ENCODE measurements around the gene MCF2L2.

MCF2L2 gene

DNA sequence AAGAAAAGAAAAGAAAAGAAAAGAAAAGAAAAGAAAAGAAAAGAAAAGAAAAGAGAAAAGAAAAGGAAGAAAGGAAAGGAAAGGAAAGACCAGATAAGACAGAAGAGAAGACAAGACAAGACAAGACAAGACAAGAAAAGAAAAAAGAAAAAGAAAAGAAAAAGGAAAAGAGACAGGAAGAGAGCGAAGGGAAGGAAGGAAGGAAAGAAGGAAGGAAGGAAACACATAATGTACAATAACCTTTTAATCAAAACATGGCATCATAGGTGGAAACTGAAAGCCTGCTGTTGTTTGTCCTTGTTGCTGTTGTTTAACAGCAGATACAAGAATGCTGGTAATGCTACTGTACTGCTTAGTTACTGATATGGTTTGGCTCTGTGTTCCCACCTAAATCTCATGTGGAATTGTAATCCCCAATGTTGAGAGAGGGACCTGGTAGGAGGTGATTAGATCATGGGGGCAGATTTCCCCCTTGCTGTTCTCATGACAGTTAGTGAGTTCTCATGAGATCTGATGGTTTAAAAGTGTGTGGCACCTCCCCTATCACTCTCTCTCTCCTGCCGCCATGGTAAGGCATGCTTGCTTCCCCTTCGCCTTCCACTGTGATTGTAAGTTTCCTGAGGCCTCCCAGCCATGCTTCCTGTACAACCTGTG, 67.3 kb downstream of the MCF2L2 start:
- DNase-seq: no peak

DNA sequence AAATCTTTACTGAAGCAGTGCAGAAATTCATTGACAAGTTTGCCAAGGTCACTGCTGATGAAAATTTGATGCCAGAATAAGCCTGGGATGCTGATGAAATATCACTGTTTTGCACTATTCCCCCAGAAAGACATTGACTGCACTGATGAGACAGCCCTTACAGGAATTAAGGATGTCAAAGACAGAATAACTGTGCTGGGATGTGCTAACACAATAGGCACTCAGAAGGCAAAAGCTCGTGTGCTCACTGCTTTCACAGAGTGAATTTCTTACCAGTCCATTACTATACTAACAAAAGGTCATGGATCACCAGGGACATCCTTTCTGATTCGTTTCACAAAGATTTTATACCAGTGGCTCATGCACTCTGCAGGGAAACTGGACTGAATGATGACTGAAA, 69.4 kb downstream of the MCF2L2 start:
- no peak for DNase-seq

DNA sequence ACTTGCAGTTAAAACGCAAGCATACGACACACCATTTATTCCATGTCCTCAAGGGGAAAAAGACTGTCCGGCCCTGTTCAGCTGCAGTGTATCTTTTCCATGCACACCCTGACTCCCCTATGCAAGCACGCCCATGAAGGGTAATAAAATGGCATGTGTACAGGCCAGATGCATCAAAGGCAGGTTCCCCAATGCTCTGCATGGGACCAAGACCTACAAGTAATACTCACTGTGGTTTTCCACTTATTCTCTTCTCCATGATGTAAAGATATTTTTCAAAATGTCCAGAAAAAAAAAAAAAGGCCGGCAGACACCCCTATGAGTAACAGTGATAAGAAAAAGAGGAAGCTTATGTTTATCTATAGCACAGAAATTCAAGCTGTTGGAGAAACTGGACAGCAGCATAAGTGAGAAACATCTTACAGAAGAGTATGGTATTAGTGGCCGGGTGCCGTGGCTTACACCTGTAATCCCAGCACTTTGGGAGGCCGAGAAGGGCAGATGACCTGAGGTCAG, 70.8 kb downstream of the MCF2L2 start:
- no peak for DNase-seq

DNA sequence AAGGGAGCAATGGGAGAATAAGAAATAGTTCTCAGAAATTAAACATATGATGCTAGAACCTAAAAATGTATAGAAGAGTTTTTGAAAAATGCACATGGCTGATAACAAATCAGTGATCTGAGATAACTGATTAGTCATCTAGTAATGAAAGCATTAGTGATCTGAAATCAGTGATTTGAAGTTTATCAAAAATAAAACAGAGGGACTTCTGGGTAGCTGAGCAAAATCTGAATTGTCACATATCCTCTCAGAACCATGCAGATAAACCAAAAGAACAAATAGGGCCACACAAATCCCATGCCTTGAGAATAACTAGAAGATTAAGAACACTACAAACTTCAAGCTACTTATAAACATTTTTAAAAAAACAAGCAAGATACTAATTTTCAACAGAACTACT, 71.5 kb downstream of the MCF2L2 start:
- DNase-seq: no peak

DNA sequence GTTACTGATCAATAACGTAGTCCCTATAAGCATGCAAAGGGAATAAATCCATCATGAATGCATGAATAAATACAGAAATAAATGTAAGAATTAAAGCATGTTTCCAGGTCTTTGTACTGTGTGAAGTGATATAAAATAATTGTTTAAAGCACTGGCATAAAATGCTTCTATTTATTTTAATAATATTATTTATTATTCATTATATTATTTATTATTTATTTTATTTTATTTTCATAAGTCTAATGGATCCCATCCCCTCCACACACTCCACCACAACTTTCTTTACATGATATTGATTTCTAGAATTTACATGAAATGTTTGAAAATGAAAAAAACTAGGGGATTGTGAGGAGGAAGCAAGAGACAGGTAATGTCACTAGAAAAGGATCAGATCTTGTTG, 73.5 kb downstream of the MCF2L2 start:
- no peak for DNase-seq

DNA sequence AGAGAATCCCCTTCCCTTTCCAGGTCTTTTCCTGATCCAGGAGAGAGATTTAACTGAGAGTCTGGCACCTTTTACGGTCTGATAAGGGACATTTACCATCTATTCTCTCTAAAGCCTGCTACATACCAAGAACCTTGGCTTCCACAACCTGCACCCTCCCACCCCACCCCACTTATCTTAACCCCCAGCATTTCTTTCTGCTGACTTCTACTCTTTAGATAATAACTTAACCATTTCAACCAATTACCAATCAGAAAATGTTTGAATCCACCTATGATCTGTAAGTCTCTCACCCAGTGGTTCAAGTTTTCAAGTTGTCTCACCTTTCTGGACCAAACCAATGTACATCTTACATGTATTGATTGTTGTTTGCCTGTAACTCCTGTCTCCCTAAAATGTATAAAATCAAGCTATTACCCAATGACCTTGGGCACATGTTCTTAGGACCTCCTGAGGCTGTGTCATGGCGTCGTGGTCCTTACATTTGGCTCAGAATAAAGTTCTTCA, 74.0 kb downstream of the MCF2L2 start:
- no peak for DNase-seq

DNA sequence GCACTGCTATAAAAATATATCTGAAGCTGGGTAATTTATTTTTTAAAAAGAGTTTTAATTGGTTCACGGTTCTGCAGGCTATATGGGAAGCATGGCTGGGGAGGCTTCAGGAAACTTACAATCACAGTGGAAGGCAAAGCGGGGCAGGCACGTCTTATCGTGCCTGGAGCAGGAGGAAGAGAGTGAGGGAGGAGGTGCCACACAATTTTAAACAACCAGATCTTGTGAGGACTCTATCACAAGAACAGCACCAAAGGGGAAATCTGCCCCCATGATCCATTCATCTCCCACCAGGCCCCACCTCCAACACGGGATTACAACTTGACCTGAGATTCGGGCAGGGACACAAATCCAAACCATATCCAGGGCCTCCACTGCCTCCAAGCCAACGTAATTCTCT, 75.0 kb downstream of the MCF2L2 start:
- DNase-seq: no peak

DNA sequence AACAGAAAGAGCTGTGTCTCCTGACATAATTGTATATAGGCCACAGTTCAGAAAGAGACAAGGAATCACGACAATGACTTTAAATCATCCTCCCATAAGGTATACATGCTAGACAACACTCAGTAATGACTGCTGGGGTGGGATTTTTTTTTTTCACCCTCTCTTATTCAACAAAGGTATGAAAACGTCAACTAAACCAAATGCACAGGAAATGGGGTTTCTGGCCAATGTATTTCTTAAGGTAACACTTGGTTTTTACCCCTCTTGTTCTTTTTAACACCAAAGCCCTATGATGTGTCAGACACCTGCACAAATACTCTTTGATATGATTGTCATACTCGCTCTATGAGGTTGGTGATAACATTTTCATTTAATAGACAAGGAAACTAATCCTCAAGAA, 78.3 kb downstream of the MCF2L2 start:
- no peak for DNase-seq

DNA sequence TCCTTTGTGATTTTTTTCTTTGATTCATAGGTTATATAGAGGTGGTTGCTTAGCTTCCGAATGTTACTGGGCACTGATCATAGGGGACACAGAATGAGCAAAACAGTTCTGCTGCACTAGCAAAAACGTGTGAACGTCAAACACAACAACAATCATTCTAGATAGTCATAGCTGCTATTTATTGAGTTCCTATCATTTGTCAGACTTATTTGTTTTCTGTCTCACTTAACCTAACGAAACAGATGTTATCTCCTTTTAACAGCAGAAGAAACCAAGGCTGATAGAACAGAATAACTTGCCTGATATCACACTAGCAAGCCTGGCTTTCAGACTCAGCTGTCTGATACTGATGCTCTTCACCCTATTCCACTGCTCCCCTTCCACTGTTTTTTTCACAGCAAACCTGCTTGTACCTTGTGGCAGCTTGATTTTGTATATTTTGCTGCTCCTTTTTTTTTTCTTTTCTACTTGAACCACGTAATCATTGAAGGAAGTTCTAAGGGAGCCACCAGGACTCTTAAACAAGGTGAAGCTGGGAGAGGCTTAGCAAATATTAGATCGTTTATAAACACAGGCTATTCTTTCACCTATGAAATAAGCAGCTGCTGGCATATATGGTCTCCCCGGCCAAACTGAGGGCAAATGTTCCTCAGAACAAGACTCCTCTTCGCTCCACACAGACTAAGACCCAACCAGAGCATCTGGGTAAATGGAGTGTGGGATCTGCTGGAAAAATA, 78.8 kb downstream of the MCF2L2 start:
- no peak for DNase-seq

DNA sequence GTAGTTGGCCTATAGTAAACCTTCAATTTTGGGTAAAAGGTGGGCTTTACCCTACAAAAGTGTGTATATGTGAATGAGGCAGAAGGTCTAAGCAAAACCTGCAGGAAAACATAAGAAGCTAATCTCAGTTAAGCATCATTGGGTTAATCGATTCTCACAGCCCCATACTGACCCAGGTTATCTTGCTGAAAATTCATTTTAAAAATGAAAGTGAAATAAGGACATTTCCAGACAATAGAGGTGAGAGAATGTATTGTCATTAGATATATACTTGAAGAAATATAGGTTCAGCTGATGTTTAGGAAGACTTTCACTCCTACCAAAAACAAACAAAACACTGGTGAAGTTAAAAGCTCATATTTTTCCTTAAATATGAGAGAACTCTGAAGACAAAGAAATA, 85.6 kb downstream of the MCF2L2 start:
- DNase-seq: no peak

DNA sequence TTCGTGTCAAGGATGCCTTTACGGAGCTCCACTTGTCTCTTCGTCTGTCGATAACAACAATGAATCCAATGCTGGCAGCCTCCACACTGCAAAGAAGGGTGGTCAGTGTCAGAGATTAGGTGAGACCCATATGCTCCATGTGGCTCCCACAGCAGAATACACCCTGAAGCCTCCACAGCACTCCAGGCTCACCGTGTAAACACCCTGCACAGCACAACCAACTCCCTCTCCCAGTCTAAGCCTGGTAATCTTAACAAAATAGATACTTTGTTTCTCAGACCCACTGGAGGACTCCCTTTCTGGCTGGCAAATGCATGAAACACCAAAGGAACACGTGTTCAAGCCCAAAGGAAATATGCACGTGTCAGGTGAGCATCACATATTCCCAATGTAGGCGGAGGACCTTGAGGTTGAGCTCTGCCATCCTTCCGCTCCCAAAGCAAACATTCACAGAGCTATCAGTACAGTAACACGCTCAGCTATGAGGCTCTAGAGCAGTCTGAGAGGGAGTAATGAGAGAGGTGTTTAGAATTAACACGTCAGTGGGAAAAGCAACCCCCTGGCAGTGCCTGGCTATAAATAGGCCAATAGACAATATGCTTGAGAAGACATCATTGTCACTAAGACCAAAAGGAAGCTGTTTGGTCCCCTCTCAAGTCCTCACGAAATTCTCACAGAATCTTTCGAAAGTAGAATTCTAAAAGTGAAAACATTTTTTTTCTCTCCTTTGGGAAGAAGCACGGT, 86.7 kb downstream of the MCF2L2 start:
- no peak for DNase-seq

DNA sequence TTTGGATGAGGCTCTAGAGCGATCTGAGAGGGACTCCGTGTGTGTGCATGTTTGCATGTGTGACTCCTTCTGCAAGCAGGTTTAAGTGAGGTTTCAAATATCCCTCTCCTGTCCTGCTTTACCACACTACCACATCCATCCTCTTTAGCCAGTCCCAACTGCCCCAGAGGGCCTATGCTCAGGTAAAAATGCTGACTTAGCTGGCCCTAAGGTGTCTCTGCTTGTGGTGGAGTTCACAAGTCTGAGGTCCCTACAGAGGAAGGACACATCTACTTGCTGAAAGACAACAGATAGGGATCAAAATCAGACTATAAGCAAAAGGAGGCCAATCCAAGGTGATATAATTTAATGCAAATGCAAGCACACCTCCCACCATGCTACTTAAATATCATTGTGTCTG, 88.2 kb downstream of the MCF2L2 start:
- DNase-seq: no peak

DNA sequence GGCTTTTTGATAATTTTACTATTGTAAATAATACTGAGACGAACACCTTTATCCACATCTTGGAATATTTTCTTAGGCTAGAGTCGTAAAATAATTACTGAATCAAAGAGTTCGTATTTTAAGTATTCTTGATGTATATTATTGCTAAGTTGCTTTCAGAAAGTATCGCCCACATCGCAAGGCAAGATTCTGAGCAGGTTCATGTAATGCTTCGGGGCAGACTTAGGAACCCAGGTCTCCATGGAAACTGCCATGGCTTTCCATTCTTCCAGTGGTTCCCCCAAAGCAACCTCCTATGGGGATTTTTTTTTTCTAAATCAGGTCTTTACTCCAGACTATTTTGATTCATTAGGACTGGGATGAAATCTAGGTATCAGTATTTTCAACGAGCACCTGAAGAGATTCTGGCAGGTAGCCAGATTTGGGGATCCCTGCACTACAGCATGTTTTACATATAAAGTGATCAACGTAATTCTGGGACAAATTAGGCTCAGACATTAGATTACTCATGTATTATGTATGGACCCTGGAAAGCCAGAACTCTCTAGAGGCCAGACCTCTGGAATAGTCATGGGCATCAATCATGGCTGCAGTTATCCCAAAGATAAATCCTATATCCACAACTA, 88.8 kb downstream of the MCF2L2 start:
- DNase-seq: no peak

DNA sequence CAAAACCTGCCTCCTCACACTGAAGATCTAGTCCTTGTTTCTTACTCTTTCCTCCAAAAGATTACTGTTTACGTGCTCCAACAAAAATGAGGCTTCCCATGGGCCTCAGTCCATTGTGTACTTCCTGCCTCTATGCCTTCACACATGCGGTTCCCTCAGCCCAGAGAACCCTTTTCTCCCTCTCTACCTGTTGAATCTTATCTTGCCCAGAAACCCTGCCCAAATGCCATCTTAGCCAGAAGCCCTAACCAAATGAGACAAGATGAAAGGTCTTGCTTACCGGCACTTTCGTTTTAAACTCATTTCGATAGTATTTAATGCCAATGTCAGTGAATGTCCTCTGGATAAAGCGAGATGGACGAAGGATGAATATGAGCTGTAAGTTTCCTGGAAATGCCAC, 89.9 kb downstream of the MCF2L2 start:
- no peak for DNase-seq

DNA sequence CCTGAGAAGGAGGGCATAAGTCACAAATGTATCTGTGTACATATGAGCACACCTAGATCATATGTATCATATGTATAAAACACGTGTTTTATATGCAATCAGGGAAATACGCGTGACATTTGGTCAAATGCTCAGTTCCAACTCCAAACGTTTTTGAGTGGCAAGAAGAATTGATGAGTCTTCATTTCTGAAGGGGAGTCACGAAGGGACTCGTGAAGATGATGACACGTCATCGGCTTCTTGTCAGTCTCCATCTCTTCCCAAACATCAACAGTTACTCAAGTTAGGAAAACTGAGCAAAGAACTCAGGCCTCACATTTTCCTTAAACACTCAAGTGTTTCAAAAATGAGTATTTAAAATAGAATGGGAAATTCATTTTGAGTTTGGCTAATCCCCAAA, 95.9 kb downstream of the MCF2L2 start:
- no peak for DNase-seq

DNA sequence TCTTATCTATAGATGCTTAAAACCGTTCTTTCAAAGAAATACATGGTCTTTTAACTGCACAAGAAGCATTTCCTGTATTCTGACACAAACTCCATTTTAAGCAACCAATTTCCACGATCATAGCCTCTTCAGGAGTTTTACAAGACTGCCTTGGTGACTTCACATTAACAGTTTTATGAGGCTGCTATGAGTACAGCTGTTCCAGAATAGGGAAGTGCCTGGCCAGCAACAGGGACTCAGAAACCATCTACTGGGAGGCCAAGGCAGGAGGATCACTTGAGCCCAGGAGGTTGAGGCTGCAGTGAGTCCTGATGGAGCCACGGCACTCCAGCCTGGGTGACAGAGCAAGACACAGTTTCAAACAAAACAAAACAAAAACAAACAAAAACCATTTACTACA, 96.9 kb downstream of the MCF2L2 start:
- no peak for DNase-seq

DNA sequence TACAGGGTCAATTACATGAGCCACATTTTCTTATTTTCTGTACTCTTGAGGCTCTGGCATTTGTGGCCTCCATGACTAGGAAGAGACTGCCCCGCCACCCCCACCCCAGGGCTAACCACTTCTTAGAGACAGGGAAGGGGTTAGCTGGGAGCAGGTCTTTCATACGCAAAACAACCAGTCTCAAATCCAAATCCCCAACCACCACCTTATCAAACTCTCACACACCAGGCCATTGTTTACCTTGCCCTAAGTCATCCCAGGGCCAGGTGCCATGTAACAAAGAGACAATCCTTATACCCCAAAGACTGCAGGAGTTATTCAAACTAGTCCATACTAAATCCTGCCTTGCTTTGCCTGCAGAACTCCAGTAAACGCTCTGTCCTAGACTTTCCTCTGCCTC, 97.5 kb downstream of the MCF2L2 start:
- DNase-seq: no peak

DNA sequence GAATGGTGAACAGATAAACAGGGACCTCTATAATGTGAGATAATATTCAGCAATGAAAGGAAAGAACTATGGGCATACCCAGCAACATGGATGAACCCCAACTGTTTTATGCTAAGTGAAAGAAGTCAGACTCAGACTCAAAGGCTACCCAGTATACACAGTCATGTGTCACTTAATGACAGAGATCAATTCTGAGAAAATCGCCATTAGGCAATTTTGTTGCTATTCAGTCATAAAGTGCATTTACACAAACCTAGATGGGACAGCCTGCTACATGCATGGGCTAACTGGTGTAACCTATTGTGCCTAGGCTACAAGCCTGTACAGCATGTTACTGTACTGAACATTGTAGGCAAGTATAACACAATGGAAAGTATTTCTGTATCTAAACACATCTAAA, 98.9 kb downstream of the MCF2L2 start:
- no peak for DNase-seq

DNA sequence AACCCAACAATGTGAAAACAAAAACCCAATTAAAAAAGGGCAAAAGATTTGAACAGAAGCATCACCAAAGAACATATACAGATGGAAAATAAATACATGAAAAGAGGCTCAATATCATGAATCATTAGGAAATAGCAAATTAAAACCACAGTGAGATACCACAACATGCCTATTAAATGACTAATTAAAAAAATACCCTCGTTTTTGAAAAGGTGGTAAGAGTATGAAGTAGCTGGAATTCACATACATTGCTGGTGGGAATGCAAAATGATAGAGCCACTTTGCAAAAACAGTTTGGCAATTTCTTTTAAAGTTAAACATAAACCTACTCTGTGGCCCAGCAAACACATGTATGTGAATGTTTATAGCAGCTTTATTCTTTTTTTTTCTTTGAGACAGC, 99.6 kb downstream of the MCF2L2 start:
- DNase-seq: no peak

DNA sequence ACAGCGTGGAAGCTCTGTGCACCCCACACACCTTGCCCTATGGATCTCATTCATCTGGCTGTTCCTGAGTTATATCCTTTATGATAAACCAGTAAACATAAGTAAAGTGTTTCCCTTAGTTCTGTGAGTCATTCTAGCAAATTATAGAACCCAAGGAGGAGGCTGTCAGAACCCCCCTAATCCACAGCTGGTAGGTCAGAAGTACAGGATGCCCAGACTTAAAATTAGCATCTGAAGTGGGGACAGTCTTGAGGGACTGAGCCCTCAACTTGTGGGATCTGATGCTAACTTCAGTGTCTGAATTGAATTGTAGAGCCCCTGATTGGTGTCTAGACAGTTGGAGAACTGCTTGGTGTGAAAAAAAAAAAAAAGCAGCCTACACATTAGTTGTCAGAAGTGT, 100.3 kb downstream of the MCF2L2 start:
- no peak for DNase-seq

DNA sequence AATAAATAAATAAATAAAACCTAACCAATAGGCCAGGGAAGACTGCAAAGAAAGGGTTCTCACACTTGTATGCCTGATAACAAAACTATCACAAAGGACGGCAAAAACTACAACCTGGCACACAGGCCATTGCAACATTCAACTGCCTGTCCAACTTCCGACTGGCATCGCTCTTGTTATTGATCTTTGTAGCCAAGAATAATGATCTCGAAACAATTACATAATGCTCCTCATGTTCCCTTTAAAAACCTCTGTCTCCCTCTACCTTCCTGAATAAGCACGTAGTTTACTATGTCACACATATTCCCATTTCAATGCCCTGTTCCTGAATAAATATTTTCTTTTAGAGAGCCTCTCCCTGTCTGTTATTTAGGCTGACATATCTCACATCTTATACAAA, 101.1 kb downstream of the MCF2L2 start:
- no peak for DNase-seq

DNA sequence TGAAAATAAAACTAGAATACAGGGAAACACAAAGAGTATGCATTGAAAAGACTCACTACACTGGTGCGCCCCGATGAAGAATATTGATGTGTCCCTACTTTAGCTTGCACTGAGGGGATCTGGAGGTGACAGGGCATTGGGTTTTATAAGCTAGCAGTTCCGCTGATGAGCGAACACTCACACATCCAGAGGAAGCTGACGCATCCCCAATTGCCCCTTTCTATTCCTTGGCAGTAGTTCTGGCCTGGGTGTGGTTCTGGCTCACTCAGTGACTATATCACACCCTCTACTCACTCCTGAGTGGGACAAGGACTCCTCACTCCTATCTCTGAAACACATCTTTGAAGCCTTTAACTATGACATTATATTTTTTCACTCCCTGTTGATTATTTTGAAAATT, 104.3 kb downstream of the MCF2L2 start:
- DNase-seq: no peak

DNA sequence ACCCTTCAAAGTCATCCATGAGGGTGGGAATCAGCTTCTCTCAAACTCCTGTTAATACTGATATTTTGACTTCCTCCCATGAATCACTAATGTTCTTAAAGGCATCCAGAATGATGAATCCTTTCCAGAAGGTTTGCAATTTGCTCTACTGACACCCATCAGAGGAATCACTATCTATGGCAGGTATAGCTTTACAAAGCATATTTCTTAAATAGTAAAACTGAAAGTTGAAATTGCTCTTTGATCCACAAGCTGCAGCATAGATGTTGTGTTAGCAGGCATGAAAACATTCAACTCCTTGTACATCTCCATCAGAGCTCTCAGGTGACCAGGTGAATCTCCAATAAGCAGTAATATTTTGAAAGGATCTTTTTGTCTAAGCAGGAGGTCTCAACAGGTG, 109.0 kb downstream of the MCF2L2 start:
- DNase-seq: no peak
